Amniotic epithelial cell (primary cell): ENCODE results near the gene GAS6.
"Not testable (repeated sequence)": the region's sequence is repeated elsewhere in the genome, so short reads cannot be mapped to it uniquely, and the experiment has no call there.

ENCODE experiments used
- DNase-seq: peaks from one replicate; pipeline ENCODE4 v3.0.0-alpha.2; 2010; ENCODE audit warnings: low read depth

The GAS6 gene

DNA sequence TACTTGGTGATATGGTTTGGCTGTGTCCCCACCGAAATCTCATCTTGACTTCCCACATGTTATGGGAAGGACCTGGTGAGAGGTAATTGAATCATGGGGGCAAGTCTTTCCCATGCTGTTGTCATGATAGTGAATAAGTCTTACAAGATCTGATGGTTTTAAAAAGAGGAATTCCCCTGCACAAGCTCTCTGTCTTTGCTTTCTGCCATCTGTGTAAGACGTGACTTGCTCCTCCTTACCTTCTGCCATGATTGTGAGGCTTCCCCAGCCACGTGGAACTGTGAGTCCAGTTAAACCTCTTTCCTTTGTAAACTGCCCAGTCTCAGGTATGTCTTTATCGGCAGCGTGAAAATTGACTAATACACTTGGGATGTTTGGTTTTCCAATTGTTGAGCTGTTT is 4.0 kb upstream of the GAS6 start:
- DNase-seq: not testable (repeated sequence)

DNA sequence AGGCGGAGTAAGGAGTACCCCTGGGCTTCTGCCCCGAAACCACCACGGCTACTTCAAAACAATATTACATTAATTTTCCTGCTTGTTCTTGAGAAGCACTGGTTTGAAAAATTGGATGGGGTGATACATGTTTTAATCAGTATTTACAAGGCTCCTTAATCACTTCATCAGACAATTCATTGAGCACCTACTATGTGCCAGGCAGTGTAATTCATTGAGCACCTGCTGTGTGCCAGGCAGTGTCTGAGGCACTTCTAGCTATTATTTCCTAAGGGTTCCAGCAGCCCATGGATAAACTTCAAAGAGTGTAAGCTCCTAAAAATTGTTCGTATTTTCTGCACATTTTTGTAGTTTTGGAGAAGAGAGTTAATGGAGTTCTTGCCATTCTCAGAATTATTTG is 1.6 kb upstream of the GAS6 start:
- no peak for DNase-seq

DNA sequence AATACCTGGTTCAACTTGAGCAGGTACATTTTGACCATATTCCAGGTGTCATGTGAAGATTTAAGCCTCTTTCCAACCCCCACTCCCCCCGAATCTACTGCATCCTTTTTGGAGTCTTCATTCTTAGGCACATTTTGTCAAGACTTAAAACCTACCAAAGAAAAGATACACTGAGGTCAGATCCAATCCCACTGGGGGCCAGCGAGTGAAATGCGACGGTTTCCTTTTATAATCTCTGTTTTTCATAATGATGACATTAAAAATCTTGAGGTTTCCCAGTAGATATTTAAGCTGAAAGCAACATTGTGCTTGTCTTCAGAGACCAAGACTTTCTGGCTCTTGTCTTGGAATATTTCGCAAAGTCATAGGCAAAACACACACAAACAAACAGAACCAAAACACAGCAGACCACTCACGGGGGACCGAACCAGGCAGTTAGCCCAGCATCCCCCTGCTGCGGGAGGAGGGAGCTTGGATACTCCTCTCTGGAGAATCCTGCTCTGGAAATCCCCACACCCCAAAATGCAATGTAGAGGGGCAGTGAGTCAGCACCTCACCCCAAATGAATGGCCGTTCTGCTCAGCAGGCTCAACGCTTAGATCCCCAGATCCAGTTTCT is 506 bp upstream of the GAS6 start:
- peak; percentile 25 for DNase-seq

DNA sequence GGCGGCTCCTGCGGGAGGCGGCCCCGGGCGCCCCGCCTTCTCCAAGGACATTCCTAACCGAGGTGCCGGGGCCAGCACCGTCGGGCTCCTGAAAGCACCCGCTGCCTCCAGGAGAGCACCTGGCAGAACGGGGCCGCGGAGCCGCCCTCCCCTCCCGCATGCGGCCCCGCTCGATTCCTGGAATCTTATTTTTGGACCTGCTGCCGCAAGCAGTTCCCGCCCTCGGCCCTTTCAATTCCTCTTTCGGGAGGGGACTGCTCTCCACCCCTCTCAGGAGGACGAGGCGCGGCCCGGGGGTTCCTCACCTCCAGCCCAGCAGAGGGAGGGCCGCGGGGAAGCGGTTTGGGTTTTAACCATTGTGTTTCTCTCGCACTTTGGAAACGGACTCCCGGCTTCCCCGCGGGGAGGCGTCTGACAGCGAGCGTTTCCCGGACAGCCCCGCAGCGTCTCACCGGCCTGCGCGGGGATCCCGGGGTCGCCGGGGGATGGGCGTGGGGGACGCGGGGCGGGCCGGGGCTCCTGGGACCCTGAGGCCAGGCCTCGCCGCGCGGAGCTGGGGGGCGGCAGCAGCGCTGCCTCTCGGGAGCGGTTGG is 849 bp downstream of the GAS6 start:
- peak; percentile 20 for DNase-seq

DNA sequence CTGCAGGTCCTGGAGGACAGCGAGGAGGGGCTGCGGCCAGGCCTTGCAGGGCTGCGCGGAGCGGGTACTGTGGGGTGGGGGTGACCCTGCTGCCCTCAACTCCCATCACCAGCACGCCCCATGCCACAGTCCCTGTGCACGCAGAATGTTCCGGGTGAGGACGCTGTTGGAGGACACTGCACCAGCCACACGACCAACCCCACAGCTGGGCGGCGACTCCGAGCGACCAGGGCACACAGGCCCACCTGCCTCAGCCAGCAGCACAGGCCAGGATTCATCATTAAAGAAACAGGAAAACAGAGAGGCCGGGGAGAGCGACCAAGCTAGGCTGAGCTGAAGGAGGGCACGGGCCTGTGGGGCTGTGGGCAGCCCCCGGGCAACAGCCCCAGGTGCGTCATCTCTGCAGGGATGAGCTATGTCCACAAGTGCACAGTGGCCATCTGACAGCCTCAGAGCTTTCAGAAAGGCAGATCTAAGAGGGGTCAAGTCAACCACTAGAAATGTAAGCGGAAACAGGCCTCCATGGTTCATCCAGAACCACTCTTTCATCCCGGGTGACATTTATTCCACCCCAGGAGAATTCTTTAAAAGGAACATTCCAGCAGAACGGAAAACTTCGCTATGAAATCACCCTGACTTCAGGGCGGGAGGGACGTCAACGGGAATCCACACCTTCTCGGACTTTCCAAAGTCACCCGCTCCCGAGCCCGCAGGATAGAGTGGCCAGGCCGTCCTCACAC is 1.5 kb downstream of the GAS6 start:
- peak; percentile 52 for DNase-seq

DNA sequence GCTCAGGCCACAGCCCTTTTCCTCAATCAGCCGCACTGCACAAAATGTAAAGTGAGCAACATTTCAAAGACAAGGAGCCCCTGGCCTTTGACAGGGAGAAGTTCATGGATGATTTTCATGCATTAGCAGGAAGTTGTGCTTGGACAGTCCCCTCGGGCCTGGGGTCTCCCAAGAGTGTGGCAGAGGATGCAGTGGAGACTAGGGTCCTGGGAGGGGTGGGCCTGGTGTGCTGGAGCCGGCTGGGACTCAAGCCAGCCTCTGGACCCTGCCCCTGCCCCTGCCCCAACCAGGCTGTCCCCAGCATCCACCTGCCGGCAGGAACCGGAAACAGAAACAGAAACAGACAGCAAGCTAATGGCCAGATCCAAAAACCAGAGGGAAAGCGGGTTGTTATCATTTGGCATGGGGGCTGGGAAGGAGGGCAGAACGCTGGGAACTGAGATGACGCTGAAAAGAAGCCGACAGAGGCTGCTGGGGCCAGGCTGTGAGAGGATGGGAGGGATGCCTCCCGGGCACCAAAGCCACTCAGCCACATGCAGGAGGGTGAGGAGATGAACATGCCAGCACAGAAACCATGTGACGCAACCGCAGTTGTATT is 2.3 kb downstream of the GAS6 start:
- peak; percentile 33 for DNase-seq

DNA sequence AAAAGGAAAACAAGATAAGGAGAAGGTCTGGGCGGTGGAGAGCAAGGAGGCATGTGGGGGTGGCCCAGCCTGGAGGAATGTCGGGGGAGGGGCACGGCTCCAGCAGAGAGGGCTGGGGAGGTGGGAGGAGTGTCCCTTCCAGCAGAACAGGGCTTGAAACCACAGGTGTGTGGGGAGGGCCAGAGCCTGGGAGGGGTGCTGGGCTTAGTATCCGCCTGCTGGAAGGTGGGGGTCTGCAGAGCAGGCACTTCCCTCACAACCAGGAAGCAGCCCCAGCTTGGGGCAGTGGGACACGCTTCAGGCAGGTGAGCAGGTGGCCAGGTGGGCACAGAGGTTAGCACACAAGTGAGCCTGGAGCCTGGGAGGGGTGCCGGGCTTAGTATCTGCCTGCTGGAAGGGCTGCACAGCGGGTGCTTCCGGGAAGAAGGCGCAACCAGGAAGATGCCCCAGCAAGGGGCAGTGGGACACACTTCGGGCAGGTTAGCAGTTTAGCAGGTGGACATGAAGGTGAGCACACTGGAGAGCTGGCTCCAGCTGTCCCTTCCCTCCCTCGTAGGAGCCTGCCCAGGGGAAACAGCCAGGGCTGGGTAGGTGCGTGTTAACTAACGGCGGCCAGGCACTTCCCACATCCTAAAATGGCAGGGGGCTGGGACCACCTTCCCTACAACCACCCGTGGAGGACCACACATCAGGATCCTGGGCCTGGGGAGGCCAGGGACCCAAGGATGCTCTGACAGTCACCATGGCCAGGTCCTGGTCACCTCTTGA is 3.0 kb downstream of the GAS6 start:
- peak; percentile 90 for DNase-seq

DNA sequence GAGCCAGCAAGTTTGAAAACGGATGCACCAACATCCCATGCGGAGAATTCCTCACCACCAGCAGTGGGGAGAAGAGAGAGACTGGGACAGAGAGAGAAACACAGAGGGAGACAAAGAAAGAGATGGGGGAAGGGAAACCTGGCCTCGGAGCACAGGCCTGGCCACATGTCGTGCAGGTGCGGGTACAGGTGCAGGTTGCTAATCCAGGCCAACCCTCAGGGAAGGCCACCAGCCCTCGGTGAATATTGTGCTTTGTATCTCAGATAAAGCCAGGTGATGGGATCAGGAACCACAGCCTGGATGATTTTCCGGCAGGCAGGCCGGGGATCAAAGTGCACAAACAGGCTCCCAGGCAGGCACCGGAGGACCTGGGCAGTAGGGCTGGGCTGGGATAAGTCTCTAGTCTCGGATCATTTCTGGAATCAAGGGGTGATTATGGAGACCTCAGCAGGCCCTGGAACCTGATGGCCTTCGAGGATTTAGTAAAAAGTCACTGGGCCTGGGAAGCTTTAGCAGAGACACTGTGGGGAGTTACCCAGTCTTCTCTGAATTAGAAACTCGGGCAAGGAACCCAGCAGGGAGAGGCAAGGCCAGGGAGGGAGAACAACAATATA is 3.7 kb downstream of the GAS6 start:
- no peak for DNase-seq

DNA sequence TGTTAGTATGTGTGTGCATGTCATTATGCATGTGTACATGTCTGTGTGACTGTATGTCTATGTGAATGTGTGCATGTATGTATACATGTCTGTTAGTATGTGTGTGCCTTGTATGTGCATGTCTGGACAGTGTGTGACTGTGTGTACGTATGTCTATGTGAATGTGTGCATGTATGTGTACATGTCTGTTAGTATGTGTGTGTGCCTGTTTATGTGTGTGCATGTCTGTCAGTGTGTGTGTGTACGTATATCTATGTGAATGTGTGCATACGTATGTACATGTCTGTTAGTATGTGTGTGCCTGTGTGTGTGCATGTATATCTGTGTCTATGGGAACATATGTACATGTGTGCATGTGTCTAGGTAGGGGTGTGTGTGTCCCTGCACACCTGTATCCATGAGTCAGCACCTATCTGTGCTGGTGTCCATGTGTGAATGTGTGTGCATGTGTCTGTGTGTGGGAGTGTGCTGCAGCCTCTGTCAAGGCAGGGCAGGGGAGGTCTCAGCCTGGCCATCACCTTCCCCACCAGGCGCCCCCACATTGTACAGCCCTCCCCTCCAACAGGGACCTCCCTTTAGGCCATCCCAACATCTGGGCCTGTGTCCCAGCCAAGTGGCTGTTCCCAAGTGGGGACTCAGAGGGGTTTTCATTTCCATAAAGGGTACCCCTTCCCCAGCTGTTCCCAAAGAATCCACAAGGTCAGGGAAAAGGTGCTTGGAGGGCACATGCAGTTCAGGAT is 4.4 kb downstream of the GAS6 start:
- DNase-seq: no peak

DNA sequence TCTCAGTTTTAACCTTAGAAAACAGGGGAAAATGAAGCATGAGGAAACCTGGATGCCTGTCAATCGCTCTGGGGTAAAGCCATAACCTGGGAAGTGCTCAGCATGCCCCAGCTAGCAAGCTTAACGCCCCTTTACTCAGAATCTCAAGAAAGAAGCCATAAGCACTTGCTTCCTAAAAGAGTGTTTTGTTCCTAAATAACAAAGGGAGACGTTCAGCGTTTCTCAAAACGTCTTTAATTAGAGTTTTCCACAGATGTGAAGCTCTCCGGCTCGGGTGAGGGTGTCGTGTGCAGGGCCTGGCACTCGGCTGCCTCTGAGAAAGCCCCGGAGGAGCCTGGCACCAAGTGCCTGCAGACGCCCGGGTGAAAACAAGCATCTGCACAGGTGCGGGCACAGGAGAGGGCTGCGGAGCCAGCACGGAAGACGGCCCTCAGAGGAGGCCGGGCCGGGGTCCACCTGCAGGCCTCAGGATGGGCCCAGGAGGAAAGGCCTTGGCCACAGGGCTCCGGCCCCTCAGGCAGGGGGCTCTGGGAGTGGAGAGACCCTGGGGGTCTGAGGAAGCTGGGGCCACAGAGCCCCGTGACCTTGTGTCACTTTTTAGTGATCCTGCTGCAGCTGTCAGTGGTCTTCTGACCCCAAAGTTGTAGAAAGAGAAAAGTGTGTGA is 6.2 kb downstream of the GAS6 start:
- DNase-seq: no peak

DNA sequence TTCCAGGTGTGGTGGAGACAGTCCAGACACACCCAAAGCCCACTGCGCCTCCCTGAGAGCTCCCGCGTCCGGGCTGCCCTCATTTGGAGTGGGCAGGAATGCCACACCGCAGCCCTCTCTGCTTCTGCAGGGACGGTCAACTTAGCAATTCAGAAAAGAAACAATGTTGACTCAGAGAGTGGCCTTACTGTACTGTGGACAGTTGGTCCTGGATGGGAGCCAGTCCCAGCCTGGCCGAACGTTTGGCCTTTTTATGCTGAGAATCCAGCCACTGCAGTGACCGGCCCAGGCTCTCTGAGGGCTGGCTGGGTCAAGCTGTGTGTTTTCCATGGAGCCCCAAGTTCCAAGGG is 7.2 kb downstream of the GAS6 start:
- DNase-seq: peak; percentile 54

DNA sequence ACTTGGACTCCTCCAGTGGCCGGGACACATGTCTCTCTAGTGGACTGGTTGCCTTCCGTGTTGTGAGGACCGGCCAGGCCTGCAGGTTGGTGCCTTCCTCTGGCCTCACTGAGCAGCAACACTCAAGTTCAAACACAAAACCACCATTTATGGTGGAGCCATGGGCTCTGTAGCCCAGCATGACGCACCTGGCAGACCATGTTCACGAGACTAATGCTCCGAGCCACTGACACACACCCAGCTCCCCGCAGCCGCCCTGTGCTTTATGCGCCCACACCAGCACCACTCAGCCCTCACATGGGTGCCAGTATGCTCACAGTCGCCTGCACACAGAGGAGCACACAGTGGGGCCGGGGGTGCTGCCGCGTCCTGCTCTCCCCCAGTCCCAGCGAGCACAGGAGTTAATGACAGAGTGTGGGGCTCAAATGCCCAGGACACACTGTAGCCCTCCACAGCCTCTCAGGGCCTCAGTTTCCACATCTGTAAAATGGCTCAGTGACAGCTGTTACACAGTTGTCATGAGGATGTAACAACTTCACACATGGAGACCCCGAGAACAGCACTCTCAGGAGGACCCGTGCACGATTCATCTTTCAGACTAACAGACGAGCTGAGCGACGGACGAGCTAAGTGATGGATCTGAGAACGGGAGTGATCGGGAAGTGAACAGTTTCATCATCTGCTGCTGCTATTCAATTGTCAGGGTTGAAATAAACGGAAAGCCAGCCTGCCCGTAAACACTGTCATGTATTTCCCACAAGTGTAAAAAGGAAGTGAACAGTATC is 7.8 kb downstream of the GAS6 start:
- no peak for DNase-seq

DNA sequence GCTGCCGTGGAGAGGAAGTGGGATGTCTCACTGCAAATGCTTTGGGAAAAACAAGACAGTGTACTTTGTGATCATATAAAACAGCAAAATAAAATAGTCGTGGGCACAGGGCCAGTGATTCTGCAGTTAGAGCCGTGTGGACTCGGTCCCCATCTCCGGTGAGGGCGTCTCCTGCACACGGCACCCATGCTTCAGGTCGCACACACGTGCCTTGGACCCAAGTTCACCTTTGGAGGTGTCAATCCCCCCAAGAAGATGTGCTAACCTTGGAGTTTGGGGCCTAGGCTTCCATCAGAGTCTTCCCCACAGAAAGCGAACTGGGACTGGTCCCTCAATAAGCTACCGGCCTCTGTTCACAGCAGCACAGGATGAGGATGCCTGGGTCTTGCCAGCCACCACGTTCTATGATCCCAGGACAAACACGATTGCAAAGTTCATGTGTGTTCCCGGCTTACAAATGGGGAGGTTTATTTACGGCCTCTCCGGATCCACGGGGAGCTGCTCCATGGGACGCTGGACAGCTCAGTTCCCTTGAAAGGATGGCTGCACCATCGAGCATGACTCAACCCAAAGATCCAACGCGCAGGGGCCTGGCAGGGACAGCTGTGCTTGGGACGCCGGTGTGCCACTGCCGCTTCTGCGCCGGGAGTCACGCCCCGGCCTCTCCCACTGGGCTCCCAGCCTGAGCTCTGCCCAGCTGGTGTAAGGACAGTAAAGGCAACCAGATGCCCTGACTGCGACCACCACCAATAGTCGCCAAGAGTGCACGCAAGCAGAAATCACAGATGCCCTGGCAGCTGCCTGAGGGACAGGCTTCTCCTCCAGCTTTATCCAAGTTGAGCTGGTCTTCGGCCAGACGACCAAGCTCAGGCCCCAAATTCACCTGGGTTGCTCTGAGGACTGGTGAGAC is 8.6 kb downstream of the GAS6 start:
- DNase-seq: no peak

DNA sequence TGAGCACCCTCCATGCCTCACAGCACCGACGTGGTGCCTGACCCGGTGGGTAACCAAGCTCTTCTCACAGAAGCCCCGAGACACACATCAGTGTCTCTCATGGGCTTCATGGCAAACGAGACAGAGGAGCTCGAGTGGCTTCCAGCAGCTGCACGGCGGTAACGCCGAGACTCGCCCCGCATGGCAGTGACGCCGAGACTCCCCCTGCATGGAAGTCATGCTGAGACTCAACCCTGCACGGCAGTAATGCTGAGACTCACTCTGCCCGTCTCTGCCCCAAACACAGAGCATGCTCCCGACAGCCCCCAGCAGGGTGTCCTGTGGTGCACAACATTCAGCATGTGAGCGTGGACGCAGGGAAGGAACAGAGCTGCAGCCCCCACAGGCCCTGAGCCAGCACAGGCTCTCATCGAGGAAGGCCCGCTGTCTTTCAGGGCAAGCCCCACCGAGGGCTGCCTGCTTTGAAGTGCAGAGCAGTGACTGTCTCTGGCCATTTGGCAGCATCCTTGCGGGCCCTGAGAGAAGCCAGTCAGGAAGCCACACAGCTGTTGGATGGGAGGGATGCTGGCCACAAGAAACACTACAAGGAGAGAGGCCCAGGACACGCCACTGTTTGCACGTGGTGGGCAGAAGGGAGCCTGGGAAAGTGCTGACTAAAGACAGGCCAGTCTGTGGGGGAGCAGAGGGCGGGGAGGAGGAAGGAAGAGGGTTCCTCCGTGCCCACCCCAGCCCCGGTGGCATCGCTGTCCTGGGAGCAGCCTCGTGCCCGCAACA is 9.5 kb downstream of the GAS6 start:
- no peak for DNase-seq

DNA sequence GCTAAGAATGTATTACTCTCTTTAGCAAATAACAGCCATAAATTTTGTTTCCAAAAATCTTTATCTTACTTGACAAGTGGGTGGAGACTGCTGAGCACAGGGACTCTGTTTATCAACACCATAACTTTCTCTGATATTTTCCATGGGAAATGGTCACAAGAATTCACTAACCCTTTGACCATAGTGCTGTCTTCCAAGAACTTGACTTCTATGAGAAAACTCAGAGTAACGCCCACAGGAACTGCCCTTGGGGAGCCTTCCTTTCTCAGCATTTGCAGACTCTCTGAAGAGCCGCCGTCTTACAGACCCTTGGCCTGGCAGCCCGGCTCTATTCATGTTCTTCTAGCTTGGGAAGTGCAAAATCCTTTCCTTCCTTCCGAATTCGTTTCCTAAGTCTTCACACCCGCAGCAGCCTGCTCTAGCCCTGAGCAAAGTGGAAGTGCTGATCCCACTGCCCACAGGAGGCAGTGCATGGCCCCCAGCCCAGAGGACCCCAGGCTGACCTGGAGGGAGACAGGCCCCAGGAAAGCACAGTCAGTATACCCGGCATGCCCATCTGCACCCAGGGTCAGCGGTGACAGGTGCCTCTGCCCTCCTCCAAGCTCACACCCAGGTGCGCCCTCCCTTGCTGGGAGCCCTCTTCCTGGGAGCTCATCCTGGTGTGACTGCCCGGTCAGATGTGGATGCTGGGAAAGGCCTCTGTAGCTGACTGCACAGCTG is 10.2 kb downstream of the GAS6 start:
- peak; percentile 79 for DNase-seq

DNA sequence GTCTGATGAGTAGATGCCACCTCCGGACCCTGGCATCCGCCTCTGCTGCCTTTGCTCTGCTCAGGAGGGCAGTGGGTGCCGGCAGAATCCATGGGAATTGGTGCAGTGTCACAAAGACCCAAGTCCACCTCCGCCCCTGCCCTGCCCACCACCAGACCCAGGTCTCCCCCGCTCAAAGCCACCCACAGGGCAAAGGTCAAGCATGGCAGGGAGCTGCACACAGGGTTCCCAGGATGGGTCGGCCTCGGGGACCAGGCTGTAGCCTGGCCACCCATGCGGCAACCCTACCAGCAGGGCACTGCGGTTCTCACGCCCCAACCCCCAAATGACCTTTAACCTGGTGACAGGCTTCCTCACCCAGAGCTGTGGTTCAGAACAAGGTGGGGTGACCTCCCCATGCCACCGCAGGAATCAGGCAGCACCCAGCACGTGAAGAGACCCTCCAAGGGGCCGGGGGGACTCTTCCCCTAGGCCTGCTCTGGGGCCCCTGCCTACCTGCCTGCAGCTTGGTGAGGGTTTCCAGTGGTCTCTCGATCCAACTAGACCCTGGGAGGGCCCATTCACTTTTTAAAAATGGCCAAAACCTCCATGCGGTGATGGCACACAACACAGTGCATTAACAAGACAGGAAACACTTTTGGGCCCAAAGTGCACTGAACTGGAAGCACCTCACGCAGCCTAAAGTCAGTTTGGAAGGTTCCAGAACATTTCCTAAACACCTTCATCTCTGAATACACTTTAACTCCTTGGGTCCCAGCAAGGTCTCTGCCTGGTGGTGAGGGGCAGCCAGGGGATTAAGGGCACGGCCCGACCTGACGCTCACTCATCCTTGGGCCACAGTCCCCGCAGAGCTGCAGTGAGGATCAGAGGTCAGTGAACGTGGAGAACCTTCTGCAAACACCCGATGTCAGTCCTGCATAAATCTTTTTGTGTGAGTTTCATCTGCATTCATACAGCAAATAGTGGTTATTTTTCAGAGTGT is 11.0 kb downstream of the GAS6 start:
- no peak for DNase-seq
